NCI-H2029 treated with DMSO at 0.1 percent for 48 hours (cell line): ENCODE measurements around the gene TTLL8.

ENCODE experiments used
- DNase-seq: peaks from one replicate; lab custom pipeline; 2025; lab: John Stamatoyannopoulos, UW

Gene TTLL8

GRCh38 chr22:50082961-50083461, 24.9 kb upstream of the TTLL8 start:
- DNase-seq: no peak

- DNase-seq: no peak
These were observed 24.2 kb upstream of the TTLL8 start for GRCh38 chr22:50082197-50082715.

GRCh38 chr22:50081426-50082196, 23.5 kb upstream of the TTLL8 start:
- DNase-seq: no peak

GRCh38 chr22:50080077-50080465, 22.0 kb upstream of the TTLL8 start:
- DNase-seq: no peak

GRCh38 chr22:50078761-50079160, 20.7 kb upstream of the TTLL8 start:
- DNase-seq: no peak

GRCh38 chr22:50078246-50078645, 20.1 kb upstream of the TTLL8 start:
- no peak for DNase-seq

- no peak for DNase-seq
These were observed 18.8 kb upstream of the TTLL8 start for GRCh38 chr22:50076646-50077535.

GRCh38 chr22:50074551-50075530, 16.7 kb upstream of the TTLL8 start:
- peak; percentile 1 for DNase-seq

GRCh38 chr22:50074056-50074455, 16.0 kb upstream of the TTLL8 start:
- no peak for DNase-seq

- DNase-seq: no peak
These were observed 14.8 kb upstream of the TTLL8 start for GRCh38 chr22:50072714-50073538.

- DNase-seq: no peak
These were observed 14.1 kb upstream of the TTLL8 start for GRCh38 chr22:50072167-50072555.

- DNase-seq: no peak
These were observed 13.5 kb upstream of the TTLL8 start for GRCh38 chr22:50071432-50072166.

- no peak for DNase-seq
These were observed 12.3 kb upstream of the TTLL8 start for GRCh38 chr22:50070366-50070765.

GRCh38 chr22:50068096-50068495, 10.0 kb upstream of the TTLL8 start:
- DNase-seq: no peak

- DNase-seq: no peak
These were observed 9.1 kb upstream of the TTLL8 start for GRCh38 chr22:50067244-50067643.

GRCh38 chr22:50064453-50064852, 6.4 kb upstream of the TTLL8 start:
- DNase-seq: no peak

GRCh38 chr22:50063589-50064393, 5.7 kb upstream of the TTLL8 start:
- DNase-seq: no peak

- no peak for DNase-seq
These were observed 4.5 kb upstream of the TTLL8 start for GRCh38 chr22:50062509-50063135.
